ENCODE results near the gene TNFRSF12A. TPM values are rescaled to one million over a fixed set of nuclear protein-coding genes. Genes with fewer than 3 reads are reported as not detected.

TNFRSF12A gene
- total and polyA plus RNA-seq, 2 of the 13 experiments (the other 11 are each of a cell fraction or from before 2014, with no cell fraction given) = 61.9 to 66.0 TPM

DNA sequence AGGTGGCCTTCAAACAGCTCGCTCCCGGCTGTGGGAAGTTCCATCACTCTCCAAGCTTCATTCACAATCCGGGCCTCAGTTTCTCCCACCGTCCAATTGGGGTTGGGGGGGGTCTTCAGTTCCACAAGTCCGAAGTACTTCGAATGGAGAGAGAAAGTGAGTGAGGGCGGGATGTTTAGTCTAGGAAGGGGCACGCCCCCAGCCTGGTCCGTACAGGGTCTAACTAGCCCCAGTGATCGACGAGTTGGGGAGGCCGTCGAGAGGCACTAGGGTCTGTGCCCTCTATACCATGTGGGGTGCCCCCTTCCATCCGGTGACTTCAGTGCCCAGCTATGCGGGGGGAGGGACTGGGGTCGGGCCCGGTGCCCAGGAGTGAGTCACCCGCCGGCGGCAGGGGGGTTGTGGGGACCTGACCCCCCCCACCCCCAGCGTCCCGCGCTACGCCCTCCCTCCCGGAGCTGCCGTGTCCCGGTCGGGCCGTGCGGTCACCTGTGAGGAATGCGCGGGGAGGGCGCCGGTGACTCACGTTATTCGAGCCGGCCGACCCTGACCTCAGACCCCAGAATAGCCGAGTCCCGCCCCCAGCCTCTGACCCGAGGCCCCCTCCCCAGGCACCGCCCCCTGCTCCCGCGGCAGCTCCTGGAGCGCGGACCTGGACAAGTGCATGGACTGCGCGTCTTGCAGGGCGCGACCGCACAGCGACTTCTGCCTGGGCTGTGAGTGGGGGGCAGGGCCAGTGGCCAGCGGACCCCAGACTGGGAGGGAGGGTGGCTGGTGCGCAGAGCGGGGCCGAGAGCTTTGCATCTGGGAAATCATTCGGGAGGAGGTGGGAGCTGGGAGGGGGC is 658 bp downstream of the TNFRSF12A start (continued):
- TF ChIP-seq ZBTB21 (CRISPR knock-in tag; IDR thresholded peaks at IDR 0.05) (0 out of 2 replicates have a peak, but pooled peaks have one; percentile 8), SMARCC2 (IDR thresholded peaks at IDR 0.05) (no peak), ERF (CRISPR knock-in tag; IDR thresholded peaks at IDR 0.05) (peak; percentile 70; the same call in 1 of the 2 replicates), SYNCRIP (IDR thresholded peaks at IDR 0.05; ENCODE audit: insufficient read depth, low read depth, low read length) (no peak), ZNF510 (CRISPR knock-in tag; IDR thresholded peaks at IDR 0.05; ENCODE audit: low read depth) (peak; percentile 70; the same call in 1 of the 2 replicates), ZNF747 (CRISPR knock-in tag; IDR thresholded peaks at IDR 0.05; ENCODE audit: borderline replicate concordance) (peak; percentile 72; the same call in 1 of the 2 replicates), HNF4A (CRISPR knock-in tag; IDR thresholded peaks at IDR 0.05) (0 out of 2 replicates have a peak, but pooled peaks have one; percentile 12), DR1 (CRISPR knock-in tag; IDR thresholded peaks at IDR 0.05) (peak; percentile 7; the same call in 1 of the 2 replicates), NR3C1 (CRISPR knock-in tag; IDR thresholded peaks at IDR 0.05) (no peak), ZBTB1 (CRISPR knock-in tag; IDR thresholded peaks at IDR 0.05; ENCODE audit: borderline replicate concordance) (no peak), ZNF256 (CRISPR knock-in tag; conservative IDR thresholded peaks at IDR 0.05) (no peak), ZNF615 (CRISPR knock-in tag; IDR thresholded peaks at IDR 0.05; ENCODE audit: borderline replicate concordance) (no peak), FOXA3 (CRISPR knock-in tag; IDR thresholded peaks at IDR 0.05) (0 out of 2 replicates have a peak, but pooled peaks have one; percentile 56), ARHGAP35 (CRISPR knock-in tag; IDR thresholded peaks at IDR 0.05; ENCODE audit: borderline replicate concordance) (0 out of 2 replicates have a peak, but pooled peaks have one; percentile 28), ETV5 (CRISPR knock-in tag; IDR thresholded peaks at IDR 0.05; ENCODE audit: borderline replicate concordance) (peak; percentile 97), THYN1 (CRISPR knock-in tag; IDR thresholded peaks at IDR 0.05; ENCODE audit: borderline replicate concordance, low read depth) (no peak), USF2 (IDR thresholded peaks at IDR 0.05; ENCODE audit: low read depth, low read length) (no peak), USF2 (CRISPR knock-in tag; IDR thresholded peaks at IDR 0.05; ENCODE audit: borderline replicate concordance) (no peak)
- TF ChIP-seq, protein P1, sequence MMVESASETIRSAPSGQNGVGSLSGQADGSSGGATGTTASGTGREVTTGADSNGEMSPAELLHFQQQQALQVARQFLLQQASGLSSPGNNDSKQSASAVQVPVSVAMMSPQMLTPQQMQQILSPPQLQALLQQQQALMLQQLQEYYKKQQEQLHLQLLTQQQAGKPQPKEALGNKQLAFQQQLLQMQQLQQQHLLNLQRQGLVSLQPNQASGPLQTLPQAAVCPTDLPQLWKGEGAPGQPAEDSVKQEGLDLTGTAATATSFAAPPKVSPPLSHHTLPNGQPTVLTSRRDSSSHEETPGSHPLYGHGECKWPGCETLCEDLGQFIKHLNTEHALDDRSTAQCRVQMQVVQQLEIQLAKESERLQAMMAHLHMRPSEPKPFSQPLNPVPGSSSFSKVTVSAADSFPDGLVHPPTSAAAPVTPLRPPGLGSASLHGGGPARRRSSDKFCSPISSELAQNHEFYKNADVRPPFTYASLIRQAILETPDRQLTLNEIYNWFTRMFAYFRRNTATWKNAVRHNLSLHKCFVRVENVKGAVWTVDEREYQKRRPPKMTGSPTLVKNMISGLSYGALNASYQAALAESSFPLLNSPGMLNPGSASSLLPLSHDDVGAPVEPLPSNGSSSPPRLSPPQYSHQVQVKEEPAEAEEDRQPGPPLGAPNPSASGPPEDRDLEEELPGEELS (CRISPR knock-in tag; IDR thresholded peaks at IDR 0.05) = peak; percentile 61; the same call in 1 of the 2 replicates
- TF ChIP-seq, protein P2, sequence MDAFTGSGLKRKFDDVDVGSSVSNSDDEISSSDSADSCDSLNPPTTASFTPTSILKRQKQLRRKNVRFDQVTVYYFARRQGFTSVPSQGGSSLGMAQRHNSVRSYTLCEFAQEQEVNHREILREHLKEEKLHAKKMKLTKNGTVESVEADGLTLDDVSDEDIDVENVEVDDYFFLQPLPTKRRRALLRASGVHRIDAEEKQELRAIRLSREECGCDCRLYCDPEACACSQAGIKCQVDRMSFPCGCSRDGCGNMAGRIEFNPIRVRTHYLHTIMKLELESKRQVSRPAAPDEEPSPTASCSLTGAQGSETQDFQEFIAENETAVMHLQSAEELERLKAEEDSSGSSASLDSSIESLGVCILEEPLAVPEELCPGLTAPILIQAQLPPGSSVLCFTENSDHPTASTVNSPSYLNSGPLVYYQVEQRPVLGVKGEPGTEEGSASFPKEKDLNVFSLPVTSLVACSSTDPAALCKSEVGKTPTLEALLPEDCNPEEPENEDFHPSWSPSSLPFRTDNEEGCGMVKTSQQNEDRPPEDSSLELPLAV (CRISPR knock-in tag; conservative IDR thresholded peaks at IDR 0.05; ENCODE audit: low read depth) = no peak

All from HepG2 (cell line).